ENCODE data around the gene TRIM63.
A peak's percentile ranks its signal among the peaks of the same experiment; 100 is the strongest.

Gene TRIM63

DNA sequence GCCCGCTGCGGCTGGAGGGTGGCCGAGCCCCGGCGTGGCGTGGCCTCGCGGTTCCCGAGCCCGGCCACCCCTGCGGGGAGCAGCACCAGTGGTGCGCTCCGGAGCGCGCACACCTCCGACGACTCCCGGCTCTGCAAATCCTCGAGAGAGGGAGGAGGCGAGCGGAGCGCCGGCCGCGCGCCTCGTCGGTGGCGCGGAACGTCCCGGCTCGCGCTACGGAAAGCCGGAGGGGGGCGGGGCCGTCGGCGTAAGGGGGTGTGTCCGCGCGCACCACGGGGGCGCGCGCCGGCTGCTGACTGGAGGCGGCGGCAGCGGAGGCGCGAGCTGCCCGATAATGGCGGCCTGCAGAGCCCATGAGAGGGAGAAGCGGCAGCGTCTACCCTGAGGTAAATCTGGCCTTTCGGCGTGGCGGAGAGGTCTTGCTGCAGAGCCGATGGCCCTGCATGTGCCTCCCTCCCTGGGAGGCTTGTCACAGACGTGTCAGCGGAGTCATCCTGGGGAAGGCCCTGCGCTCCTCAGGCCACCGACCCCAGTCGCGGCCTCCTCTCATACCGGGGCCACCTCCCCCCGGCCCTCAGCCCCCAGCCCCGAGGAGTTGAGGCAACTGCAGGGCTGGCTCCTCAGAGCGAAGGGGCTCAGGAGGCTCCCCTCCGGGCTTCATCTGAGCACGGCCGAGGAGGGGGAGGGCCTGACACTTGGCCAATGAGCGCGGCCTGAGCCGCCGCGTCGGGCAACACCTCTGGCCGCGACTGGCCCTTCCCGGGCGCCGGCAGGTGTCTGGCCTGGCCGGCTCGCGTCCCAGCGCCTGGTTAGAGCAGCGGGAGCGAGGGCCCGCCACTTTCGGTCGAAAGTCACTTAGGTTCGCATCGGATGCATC lies 44.3 kb upstream of the TRIM63 start, which contains the start of gene PDIK1L (continued):
- no peak for TF ChIP-seq ZNF138 (tag by site-specific recombination; IDR thresholded peaks at IDR 0.05; ENCODE audit: borderline replicate concordance)
- TF ChIP-seq SCRT2 (tag by site-specific recombination; IDR thresholded peaks at IDR 0.05) = peak; percentile 75; the same call in 1 of the 2 replicates
- TF ChIP-seq, protein P1, sequence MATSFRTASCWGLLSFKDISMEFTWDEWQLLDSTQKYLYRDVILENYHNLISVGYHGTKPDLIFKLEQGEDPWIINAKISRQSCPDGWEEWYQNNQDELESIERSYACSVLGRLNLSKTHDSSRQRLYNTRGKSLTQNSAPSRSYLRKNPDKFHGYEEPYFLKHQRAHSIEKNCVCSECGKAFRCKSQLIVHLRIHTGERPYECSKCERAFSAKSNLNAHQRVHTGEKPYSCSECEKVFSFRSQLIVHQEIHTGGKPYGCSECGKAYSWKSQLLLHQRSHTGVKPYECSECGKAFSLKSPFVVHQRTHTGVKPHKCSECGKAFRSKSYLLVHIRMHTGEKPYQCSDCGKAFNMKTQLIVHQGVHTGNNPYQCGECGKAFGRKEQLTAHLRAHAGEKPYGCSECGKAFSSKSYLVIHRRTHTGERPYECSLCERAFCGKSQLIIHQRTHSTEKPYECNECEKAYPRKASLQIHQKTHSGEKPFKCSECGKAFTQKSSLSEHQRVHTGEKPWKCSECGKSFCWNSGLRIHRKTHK (tag by site-specific recombination; IDR thresholded peaks at IDR 0.05) = no peak
- no peak for TF ChIP-seq ZNF768 (tag by site-specific recombination; IDR thresholded peaks at IDR 0.05)
- TF ChIP-seq ZNF596 (tag by site-specific recombination; IDR thresholded peaks at IDR 0.05) = no peak
- TF ChIP-seq ZNF48 (tag by site-specific recombination; IDR thresholded peaks at IDR 0.05) = no peak
- 0 out of 2 replicates have a peak, but pooled peaks have one; percentile 59 for TF ChIP-seq BCL11B (tag by site-specific recombination; IDR thresholded peaks at IDR 0.05; ENCODE audit: low read depth)
- 0 out of 2 replicates have a peak, but pooled peaks have one; percentile 35 for TF ChIP-seq ZNF146 (tag by site-specific recombination; IDR thresholded peaks at IDR 0.05)
- TF ChIP-seq ZNF664 (tag by site-specific recombination; IDR thresholded peaks at IDR 0.05) = no peak
- no peak for TF ChIP-seq ZNF214 (tag by site-specific recombination; IDR thresholded peaks at IDR 0.05; ENCODE audit: borderline replicate concordance)
- TF ChIP-seq ZNF341 (tag by site-specific recombination; IDR thresholded peaks at IDR 0.05; ENCODE audit: low read depth) = peak; percentile 74
- TF ChIP-seq ZNF311 (tag by site-specific recombination; IDR thresholded peaks at IDR 0.05; ENCODE audit: borderline replicate concordance) = no peak
- TF ChIP-seq, protein P2, sequence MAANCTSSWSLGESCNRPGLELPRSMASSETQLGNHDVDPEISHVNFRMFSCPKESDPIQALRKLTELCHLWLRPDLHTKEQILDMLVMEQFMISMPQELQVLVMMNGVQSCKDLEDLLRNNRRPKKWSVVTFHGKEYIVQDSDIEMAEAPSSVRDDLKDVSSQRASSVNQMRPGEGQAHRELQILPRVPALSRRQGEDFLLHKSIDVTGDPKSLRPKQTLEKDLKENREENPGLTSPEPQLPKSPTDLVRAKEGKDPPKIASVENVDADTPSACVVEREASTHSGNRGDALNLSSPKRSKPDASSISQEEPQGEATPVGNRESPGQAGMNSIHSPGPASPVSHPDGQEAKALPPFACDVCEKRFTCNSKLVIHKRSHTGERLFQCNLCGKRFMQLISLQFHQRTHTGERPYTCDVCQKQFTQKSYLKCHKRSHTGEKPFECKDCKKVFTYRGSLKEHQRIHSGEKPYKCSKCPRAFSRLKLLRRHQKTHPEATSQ (tag by site-specific recombination; IDR thresholded peaks at IDR 0.05) = peak; percentile 52; the same call in 1 of the 2 replicates
- TF ChIP-seq ZNF157 (tag by site-specific recombination; IDR thresholded peaks at IDR 0.05) = no peak
- TF ChIP-seq PRDM1 (tag by site-specific recombination; IDR thresholded peaks at IDR 0.05) = no peak
- no peak for TF ChIP-seq ZNF274 (IDR thresholded peaks at IDR 0.05; ENCODE audit: low read length)
- no peak for TF ChIP-seq ZNF274 (tag by site-specific recombination; IDR thresholded peaks at IDR 0.05; ENCODE audit: borderline replicate concordance)
- TF ChIP-seq, protein P3, sequence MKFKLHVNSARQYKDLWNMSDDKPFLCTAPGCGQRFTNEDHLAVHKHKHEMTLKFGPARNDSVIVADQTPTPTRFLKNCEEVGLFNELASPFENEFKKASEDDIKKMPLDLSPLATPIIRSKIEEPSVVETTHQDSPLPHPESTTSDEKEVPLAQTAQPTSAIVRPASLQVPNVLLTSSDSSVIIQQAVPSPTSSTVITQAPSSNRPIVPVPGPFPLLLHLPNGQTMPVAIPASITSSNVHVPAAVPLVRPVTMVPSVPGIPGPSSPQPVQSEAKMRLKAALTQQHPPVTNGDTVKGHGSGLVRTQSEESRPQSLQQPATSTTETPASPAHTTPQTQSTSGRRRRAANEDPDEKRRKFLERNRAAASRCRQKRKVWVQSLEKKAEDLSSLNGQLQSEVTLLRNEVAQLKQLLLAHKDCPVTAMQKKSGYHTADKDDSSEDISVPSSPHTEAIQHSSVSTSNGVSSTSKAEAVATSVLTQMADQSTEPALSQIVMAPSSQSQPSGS (tag by site-specific recombination; IDR thresholded peaks at IDR 0.05; ENCODE audit: low read depth) = no peak
- TF ChIP-seq ZNF112 (tag by site-specific recombination; IDR thresholded peaks at IDR 0.05) = no peak
- 0 out of 2 replicates have a peak, but pooled peaks have one; percentile 49 for TF ChIP-seq ZSCAN23 (tag by site-specific recombination; IDR thresholded peaks at IDR 0.05)
- no peak for TF ChIP-seq ZNF510 (tag by site-specific recombination; IDR thresholded peaks at IDR 0.05; ENCODE audit: insufficient replicate concordance)
- no peak for TF ChIP-seq ZNF514 (tag by site-specific recombination; IDR thresholded peaks at IDR 0.05)
- TF ChIP-seq ZNF155 (tag by site-specific recombination; IDR thresholded peaks at IDR 0.05) = no peak
- TF ChIP-seq, protein P4, sequence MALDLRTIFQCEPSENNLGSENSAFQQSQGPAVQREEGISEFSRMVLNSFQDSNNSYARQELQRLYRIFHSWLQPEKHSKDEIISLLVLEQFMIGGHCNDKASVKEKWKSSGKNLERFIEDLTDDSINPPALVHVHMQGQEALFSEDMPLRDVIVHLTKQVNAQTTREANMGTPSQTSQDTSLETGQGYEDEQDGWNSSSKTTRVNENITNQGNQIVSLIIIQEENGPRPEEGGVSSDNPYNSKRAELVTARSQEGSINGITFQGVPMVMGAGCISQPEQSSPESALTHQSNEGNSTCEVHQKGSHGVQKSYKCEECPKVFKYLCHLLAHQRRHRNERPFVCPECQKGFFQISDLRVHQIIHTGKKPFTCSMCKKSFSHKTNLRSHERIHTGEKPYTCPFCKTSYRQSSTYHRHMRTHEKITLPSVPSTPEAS (tag by site-specific recombination; IDR thresholded peaks at IDR 0.05) = 0 out of 2 replicates have a peak, but pooled peaks have one; percentile 32
- TF ChIP-seq ZNF830 (tag by site-specific recombination; IDR thresholded peaks at IDR 0.05; ENCODE audit: low read depth) = no peak
- TF ChIP-seq ZXDB (tag by site-specific recombination; IDR thresholded peaks at IDR 0.05) = peak; percentile 85
- TF ChIP-seq, protein P5, sequence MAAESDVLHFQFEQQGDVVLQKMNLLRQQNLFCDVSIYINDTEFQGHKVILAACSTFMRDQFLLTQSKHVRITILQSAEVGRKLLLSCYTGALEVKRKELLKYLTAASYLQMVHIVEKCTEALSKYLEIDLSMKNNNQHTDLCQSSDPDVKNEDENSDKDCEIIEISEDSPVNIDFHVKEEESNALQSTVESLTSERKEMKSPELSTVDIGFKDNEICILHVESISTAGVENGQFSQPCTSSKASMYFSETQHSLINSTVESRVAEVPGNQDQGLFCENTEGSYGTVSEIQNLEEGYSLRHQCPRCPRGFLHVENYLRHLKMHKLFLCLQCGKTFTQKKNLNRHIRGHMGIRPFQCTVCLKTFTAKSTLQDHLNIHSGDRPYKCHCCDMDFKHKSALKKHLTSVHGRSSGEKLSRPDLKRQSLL (tag by site-specific recombination; IDR thresholded peaks at IDR 0.05) = no peak
- no peak for TF ChIP-seq ZNF426 (tag by site-specific recombination; IDR thresholded peaks at IDR 0.05)
- no peak for TF ChIP-seq ZNF548 (tag by site-specific recombination; IDR thresholded peaks at IDR 0.05)
- TF ChIP-seq, protein P6, sequence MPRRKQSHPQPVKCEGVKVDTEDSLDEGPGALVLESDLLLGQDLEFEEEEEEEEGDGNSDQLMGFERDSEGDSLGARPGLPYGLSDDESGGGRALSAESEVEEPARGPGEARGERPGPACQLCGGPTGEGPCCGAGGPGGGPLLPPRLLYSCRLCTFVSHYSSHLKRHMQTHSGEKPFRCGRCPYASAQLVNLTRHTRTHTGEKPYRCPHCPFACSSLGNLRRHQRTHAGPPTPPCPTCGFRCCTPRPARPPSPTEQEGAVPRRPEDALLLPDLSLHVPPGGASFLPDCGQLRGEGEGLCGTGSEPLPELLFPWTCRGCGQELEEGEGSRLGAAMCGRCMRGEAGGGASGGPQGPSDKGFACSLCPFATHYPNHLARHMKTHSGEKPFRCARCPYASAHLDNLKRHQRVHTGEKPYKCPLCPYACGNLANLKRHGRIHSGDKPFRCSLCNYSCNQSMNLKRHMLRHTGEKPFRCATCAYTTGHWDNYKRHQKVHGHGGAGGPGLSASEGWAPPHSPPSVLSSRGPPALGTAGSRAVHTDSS (tag by site-specific recombination; IDR thresholded peaks at IDR 0.05) = no peak
- TF ChIP-seq REPIN1 (tag by site-specific recombination; IDR thresholded peaks at IDR 0.05; ENCODE audit: low read depth) = peak; percentile 77; the same call in 1 of the 2 replicates
